HG02840 (cell line): ENCODE measurements around the gene EML3.
A peak's percentile ranks its signal among the peaks of the same experiment; 100 is the strongest.
"Not testable (repeated sequence)": the region's sequence is repeated elsewhere in the genome, so short reads cannot be mapped to it uniquely, and the experiment has no call there.

Experiments
- ATAC-seq: cut with Tn5 transposase; IDR thresholded peaks from one replicate; pipeline ENCODE4 v1.9.1; 2021; ENCODE audit warnings: mild to moderate bottlenecking, moderate library complexity, moderate number of reproducible peaks; ENCODE audit not compliant: unreplicated experiment, low FRiP score

The EML3 gene, protein sequence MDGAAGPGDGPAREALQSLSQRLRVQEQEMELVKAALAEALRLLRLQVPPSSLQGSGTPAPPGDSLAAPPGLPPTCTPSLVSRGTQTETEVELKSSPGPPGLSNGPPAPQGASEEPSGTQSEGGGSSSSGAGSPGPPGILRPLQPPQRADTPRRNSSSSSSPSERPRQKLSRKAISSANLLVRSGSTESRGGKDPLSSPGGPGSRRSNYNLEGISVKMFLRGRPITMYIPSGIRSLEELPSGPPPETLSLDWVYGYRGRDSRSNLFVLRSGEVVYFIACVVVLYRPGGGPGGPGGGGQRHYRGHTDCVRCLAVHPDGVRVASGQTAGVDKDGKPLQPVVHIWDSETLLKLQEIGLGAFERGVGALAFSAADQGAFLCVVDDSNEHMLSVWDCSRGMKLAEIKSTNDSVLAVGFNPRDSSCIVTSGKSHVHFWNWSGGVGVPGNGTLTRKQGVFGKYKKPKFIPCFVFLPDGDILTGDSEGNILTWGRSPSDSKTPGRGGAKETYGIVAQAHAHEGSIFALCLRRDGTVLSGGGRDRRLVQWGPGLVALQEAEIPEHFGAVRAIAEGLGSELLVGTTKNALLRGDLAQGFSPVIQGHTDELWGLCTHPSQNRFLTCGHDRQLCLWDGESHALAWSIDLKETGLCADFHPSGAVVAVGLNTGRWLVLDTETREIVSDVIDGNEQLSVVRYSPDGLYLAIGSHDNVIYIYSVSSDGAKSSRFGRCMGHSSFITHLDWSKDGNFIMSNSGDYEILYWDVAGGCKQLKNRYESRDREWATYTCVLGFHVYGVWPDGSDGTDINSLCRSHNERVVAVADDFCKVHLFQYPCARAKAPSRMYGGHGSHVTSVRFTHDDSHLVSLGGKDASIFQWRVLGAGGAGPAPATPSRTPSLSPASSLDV

DNA sequence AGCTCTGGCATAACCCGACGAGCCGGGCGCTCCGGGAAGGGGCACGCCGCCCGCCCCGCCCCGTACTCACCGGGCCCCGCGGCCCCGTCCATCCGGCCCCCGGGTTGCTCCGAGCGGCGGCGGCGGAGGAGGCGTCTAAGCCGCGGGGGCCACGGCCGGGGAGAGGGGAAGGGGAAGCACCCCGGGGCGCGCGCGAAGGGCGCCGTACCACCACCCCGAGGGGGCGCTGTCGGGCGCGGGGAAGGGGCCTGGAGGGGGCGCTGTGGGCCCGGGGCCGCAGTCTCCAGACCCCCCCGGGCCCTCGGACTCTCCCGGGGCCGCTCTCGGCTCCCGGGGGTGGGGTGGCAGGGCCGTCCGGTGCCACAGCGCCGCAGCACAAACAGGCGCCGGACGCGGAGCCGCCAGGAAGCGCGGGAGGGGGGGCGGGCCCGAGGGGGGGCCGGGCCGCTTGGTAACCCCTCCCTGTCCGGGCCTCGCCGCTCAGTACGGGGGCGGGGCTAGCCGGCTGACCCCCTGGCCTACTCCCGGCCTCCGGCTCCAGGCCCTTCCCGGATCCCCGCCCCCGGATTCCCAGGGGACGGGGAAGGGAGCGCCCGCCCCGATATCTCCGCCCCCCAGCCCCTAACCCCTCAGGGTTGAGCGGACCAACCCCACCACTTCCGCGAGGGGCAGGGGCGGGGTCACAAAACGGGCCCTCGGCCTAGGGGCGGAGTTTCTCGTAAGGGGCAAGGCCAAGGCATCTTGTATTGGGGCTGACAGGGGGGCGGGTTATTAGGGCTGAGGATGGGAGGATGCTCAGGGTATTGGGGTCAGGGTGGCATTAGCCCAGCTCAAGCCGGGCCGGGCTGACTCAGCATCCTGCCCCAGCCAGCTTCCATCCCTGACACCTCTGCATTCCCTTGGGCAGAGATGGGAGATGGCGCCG is at the start of gene EML3, which contains the start of gene ROM1:
EML3 (minus strand) TSS at position 410 of the 925 bp plus-strand sequence; CDS start at position 92, 318 bp downstream.
ROM1 (plus strand) TSS at position 892 of the 925 bp plus-strand sequence; CDS start at position 917, 25 bp downstream.
- peak; percentile 57 for ATAC-seq

DNA sequence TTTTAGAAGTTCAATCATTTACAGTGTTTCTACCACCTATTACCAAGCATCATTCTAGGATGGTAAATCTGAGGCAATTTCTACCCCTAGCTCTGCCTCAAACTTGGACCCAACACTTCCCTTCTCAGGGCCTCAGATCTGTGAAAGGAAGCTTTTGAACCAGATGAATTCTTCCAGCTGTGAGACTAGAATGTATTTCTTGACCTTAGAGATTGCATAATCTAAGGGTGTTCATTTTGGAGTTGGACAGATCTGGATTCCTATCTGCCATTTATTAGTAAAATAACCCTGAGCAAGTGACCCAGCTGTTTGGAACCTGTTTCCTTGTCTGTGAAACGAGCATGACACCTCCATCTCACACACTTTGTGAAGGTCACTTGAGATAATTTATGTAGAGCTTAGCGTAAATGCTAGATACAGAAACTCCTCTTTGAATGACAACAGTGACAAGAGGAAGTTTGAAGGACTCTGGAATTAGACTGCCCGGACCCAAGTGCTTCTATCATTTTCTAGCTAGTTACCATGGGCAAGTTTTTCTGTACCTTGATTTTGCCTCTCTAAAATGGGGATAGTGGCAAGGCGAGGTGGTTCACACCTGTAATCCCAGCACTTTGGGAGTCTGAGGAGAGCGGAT is 44.3 kb upstream of the EML3 start:
- no peak for ATAC-seq

DNA sequence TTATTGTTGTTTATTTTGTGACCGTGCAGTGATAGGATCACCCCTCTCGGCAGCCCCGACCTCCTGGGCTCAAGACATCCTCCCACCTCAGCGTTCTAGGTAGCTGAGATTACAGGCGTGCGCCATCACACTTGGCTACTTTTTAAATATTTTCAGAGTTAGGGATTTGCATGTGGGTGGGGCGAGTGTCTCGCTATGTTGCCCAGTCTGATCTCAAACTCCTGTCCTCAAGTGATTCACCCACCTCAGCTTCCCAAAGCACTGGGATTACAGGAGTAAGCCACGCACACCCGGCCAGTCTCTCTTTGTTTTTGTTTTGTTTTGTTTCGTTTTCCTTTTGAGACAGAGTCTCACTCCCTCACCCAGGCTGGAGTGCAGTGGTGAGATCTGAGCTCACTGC is 41.7 kb upstream of the EML3 start:
- no peak for ATAC-seq

DNA sequence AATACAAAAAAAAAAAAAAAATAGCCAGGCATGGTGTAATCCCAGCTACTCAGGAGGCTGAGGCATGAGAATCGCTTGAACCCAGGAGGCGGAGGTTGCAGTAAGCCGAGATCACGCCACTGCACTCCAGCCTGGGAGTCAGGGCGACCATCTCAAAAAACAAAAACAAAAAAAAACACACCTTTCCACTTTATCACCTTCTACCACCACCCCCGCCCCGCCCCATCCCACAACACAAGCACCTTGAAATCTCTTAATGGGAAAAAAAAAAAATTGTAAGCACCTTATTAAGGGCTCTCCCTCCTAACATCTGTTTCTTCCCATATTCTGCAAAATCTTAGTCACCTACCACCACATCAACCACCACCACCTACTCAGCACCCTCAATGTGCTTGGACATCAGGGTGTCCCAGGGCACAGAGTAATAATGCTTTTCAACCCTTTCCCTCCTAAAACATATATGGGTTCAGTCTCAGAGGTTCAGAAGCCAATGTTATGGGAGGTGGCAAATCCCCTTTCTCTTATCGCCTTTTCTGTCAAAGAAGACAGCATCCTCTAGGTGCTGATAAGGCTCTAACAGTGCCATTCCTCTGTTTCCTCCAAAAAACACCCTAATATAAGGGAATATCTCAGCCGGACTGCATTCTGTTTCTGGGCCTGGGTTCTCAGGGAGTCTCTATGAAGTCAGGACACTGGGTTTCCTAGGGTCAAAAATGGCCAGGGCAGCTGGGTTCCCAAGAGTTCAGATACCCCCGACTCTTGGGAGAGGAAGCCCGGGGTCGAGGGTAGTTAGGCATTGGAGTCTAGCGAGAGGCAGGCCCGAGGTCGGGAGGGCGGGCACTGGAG is 39.8 kb upstream of the EML3 start:
- peak; percentile 16 for ATAC-seq

DNA sequence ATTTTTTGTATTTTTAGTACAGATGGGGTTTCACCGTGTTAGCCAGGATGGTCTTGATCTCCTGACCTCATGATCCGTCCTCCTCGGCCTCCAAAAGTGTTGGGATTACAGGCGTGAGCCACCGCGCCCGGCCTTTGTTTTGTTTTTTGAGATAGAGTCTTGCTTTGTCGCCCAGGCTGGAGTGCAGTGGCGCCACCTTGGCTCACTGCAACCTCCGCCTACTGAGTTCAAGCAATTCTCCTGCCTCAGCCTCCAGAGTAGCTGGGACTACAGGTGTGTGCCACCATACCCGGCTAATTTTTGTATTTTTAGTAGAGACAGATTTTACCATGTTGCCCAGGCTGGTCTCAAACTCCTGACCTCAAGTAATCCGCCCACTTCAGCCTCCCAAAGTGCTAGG is 37.7 kb upstream of the EML3 start:
- not testable (repeated sequence) for ATAC-seq

DNA sequence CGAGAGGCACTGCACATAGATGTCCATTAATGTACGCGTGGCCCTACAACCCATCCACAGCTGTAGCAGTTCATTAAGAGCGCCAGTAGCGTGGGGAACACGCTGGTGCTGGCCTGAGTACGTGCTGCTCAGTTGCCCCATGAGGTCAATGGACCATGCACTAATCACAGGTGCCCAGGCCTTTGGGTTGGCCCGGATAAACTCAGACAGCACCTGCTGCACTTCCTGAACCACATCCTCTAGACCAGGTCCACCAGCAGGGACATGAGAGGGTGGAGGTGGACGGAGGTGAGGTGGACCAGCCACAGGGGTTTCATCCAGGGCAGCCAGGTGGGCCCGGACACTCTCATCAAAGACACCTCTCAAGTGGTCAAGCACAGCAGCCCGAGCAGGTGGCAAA is 36.9 kb upstream of the EML3 start:
- ATAC-seq = no peak

DNA sequence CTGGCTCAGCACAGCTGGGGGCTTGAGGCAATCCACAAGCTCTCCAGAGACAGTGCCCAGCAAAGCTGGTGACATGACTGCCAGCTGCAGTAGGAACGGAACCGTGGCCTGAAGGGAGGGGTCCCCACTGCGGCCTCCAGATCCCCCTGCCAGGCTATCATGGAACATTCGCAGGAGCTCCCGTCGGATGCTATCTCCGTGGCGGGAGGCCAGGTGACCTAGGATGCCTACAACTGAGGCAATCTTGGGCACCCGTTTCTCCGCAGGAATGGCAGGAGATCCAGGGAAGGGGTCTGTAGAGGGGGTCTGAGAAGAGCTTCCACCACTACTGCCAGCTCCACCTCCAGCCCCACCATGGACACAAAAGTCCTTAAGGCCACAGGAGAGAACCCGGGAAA is 36.4 kb upstream of the EML3 start:
- ATAC-seq = no peak

DNA sequence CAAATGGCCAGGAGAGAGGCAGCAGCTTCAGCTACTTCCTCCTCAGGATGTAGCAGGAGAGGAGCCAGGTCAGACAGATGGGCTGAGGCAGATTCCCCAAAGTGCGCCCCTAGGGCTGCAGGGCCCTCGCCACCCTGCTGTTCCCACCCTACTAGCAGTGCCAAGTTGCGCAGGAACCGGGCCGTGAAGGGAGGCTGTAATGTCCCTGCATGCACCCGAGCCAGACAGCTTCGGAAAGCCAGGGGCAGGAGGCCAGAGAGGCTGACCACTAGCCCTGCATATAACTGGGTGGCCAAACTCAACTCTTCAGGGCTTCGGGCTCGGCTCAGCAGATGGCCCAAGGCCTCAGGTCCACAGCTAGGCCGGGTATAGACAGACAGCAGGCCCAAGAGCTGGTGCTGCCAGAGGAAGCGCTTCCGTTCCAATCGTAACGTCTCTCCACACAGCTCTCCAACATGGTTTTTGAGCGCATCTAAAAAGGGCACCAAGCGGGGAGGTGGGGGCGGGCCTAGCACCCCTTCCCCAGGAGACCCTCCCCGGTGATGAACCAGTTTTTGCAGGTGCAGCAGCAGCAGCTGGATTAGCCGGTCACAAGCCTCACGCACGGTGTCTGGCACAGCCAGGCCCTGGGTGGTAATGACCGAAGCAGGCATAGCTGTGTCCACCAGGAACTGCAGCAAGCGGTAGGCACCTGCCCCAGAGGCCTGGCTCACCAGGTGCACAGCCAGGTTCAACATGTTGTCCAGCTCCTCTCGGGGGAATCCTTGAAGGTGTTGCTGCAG is 35.8 kb upstream of the EML3 start:
- ATAC-seq = no peak

DNA sequence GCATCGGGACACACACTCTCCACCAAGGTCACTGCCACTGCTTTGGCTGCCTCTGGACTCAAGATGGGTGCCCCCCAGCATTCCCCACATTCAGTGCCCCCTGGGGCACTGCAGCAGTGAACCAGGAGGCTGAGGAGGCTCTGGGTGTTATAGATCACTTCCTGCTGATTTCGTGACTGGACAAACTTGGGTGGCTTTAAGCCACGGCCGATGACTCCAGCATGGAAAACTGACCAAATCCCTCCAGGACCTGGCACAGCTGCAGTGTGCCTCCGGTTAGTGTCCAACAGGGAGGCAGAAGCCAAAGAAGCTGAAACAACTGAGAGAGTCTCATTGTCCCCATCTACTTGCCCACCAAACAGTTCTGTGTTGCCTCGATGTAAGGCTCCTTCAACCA is 35.0 kb upstream of the EML3 start:
- ATAC-seq = no peak

DNA sequence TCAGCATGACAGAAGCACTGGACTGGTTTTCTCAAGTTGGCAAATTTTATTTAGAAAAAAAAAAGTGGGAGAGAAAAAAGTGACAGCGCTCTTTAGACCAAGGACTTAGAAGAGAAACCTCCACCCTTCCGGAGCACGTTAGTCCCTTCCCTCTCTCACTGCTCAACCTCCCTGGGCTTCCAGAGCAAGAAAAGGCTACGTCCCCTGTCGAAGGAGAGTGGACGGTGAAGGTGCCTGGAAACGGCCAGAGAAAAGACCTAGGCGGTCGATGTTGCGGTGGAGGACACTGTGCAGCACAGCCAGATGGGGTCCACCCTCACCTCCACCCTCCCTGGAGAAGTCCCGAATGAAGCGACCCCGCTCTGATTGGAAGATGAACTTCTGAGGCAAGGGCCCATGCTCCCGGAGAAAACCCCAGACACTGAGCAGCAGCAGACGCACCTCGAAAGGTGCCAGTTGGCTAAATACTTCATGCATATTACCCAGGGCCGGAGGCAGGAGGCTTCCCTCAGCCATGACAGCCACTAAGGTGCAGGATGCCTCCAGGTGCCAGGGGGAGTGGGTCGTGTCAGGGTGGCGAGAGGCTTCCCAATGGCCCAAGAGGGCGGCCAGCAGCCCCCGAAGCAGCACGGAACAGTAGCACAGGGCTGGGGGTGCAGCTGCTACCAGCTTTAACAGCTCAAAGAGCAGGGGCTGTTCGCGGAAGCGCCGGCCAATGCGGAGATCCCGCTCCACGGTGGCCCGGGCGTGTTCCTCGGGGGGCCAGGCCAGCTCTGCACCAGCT is 34.4 kb upstream of the EML3 start:
- no peak for ATAC-seq

DNA sequence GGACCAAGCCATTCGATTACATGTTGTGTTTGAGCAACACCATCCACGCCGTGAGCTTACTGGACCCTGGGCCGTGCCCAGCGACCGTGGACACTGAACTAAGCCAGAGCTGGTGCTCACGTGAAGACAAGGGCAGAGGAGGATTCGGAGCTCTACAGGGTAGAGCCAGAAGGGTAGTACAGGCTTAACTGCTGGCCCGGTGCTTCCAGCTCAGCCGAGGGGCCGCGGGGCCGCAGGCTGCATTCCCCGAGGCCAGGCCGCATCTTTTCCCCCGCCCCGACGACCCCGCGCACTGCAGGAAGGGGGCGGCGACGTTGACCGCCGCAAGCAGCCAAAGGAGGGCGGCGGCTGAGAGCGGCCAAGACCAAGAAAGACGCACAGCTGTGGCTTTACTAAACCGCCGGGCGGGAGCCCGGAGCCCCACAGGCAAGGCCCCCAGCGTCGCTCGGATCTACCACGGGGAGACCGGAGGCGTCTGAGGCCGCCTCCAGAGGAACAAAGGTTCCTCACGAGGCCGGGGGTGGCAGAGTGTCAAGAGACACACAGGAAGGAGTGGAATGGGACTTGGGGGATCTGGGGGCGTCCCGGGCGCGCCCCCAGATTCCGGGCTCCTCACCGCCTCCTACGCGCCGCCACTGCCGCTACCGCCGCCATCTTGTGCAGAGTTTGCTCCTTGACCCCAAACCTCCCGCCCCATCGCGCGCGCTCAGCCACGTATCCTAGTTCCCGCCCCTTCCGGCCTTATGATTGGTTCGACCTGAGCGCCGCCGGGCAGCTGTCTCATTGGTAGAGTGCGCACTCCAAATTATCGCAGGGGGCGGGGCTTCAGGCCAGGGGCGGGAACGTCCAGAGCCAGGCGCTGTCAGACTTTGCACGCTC is 33.6 kb upstream of the EML3 start, which contains the start of gene GANAB:
GANAB (minus strand) TSS at position 668 of the 879 bp plus-strand sequence; CDS start at position 654, 14 bp downstream.
- peak; percentile 87 for ATAC-seq

DNA sequence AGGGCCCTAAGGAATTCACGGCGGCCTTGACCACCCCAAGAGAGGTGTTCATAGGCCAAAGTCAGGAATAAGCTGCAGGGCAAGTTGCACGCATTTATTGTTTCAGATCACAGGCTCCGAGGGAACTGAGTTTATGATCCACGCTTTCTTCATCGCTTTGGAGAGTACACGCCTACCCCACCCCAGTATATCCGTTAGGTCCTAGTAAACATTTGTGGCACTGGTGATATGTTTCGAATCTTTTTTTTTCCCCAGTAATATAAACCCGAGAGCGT is 33.0 kb upstream of the EML3 start:
- no peak for ATAC-seq

DNA sequence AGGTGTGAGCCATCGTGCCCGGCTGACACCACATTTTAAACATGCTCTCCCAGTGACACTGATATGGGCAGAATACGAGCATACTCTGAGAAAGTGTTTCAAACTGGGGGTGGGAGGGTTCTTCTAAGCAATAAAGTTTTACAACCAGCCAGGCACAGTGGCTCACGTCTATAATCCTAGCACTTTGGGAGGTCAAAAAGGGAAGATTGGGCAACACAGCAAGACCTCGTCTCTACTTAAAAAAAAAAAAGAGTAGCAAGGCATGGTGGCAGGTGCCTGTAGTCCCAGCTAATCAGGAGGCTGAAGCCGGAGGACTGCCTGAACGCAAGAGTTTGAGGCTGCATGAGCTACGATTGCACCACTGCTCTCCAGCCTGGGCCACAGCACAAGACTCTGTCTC is 31.6 kb upstream of the EML3 start:
- ATAC-seq = no peak

DNA sequence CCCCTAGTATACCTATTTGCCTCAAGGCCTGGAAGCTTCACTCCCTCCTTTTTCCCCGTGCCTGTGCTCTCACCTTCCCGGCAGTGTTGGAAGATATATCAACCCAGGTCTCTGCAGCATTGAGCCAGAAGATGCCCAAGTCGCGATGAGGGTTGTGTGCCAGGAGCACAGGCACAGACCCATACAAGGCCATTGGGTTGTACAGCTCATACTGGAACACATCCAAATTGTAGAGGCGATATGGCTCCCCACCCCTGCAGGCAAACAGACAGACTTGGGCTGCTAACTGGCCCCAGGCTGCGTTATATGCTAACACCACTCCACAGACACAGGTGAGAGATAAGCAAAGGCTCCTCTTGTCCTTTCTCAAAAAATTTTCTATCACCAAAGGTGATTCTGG is 19.9 kb upstream of the EML3 start:
- ATAC-seq = no peak

DNA sequence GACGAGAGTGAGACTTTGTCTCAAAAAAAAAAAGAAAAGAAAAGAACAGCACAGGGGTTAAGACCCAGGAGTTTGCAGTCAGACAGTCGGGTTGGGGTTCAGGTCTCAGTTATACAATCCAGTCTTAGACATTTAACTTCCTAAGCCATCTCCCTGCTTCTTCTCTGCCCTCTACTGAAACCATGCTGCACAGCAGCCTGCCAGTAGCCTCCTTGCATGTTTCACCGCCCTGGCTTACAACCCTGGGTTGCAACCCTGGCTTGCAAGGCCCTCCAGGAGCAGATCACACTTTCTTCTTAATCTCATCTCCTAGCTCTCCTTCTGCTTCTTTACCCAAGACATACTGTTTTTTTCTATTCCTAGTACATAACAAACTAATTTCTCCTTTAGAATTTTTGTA is 15.1 kb upstream of the EML3 start:
- ATAC-seq = no peak

DNA sequence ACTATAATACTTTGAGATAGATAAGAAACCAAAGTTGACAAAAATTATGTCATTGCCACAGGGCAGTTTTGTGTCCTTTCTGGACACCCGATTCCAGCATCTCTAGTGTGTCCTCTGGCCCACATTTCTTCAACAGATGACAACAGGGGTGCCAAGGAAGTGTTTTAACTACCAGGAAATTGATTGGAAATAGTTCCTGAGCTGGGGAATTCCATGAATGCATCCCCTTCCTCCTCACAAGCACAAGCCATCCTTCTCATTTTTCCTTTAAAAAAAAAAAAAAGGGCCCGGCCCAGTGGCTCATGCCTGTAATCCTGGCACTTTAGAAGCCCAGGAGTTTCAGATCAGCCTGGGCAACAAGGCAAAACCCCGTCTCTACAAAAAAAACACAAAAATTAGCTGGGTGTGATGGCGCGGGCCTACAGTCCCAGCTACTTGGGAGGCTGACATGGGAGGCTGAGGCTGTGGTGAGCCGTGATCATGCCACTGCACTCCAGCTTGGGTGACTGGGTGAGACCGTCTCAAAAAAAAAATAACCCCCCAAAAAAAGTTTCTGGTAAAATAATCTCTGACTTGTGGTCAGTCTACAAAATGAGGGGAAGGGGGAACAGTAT is 10.0 kb upstream of the EML3 start:
- no peak for ATAC-seq
